ENCODE results near the gene UBE2E2.

UBE2E2 gene

GRCh38 chr3:23455775-23456174 is 252.6 kb downstream of the UBE2E2 start:
- Histone ChIP-seq H3K4me1 (ENCODE audit: control insufficient read depth, low read length) (peaks cover 4% of the 10 kb centered on the region; the same call in 1 of the 2 replicates), H3K79me2 (ENCODE audit: control insufficient read depth, low read length) (no peaks in the 10 kb centered on the region), H3K36me3 (ENCODE audit: control insufficient read depth, low read length) (no peaks in the 10 kb centered on the region), H3K4me2 (ENCODE audit: low read length) (no peak overlapping the region), H4K20me1 (ENCODE audit: control insufficient read depth, insufficient read depth, low read depth, low read length) (no peaks in the 10 kb centered on the region), H3K9me3 (ENCODE audit: control insufficient read depth, insufficient read depth, low read length) (no peaks in the 10 kb centered on the region), H3K27me3 (ENCODE audit: control insufficient read depth, low read length) (no peaks in the 10 kb centered on the region), H3K27ac (ENCODE audit: low read depth, low read length) (no peak overlapping the region), H3K9me2 (replicated peaks; ENCODE audit: control insufficient read depth, low read length) (no peaks in the 10 kb centered on the region), H3F3A (ENCODE audit: control insufficient read depth, insufficient read depth) (no peaks in the 10 kb centered on the region), H3K4me3 (ENCODE audit: low read length) (no peak overlapping the region)
- TF ChIP-seq CTCF (IDR thresholded peaks at IDR 0.05; ENCODE audit: low read depth, low read length, poor library complexity, severe bottlenecking) (no peak), EZH2phosphoT487 (IDR thresholded peaks at IDR 0.05; ENCODE audit: borderline replicate concordance, low read length) (no peak)

DNA sequence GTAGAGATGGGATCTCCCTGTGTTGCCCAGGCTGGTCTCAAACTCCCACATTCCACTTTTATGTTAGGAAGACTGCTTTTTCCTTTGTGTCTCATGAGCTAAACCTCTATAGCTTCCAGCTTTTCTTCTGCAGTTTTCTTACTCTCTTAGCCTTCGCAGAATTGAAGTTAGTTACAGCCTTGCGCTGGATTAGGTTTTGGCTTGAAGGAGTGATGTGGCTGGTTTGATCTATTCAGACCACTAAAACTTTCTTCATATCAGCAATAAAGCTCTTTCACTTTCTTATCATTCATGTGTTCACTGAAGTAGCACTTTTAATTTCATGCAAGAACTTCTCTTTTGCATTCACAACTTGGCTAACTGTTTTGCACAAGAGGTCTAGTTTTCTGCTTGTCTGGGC is 254.6 kb downstream of the UBE2E2 start:
- no peaks in the 10 kb centered on the region for H4K20me1 ChIP-seq (ENCODE audit: control insufficient read depth, insufficient read depth, low read depth, low read length)

GRCh38 chr3:23459465-23459864 is 256.3 kb downstream of the UBE2E2 start:
- TF ChIP-seq CTCF (IDR thresholded peaks at IDR 0.05; ENCODE audit: low read depth, low read length, poor library complexity, severe bottlenecking), result no peak
- no peak for TF ChIP-seq EZH2phosphoT487 (IDR thresholded peaks at IDR 0.05; ENCODE audit: borderline replicate concordance, low read length)
- no peak overlapping the region for H3K27ac ChIP-seq (ENCODE audit: low read depth, low read length)
- H3F3A ChIP-seq (ENCODE audit: control insufficient read depth, insufficient read depth), result no peaks in the 10 kb centered on the region

More for the DNA sequence above, 254.6 kb downstream of the UBE2E2 start:
- Histone ChIP-seq H3K27ac (ENCODE audit: low read depth, low read length) (no peak overlapping the region), H3K4me3 (ENCODE audit: low read length) (no peak overlapping the region), H3K9me2 (replicated peaks; ENCODE audit: control insufficient read depth, low read length) (no peaks in the 10 kb centered on the region), H3F3A (ENCODE audit: control insufficient read depth, insufficient read depth) (no peaks in the 10 kb centered on the region), H3K27me3 (ENCODE audit: control insufficient read depth, low read length) (no peaks in the 10 kb centered on the region), H3K9me3 (ENCODE audit: control insufficient read depth, insufficient read depth, low read length) (no peaks in the 10 kb centered on the region), H3K4me1 (ENCODE audit: control insufficient read depth, low read length) (peaks cover 4% of the 10 kb centered on the region; the same call in 1 of the 2 replicates), H3K79me2 (ENCODE audit: control insufficient read depth, low read length) (no peaks in the 10 kb centered on the region), H3K36me3 (ENCODE audit: control insufficient read depth, low read length) (no peaks in the 10 kb centered on the region), H3K4me2 (ENCODE audit: low read length) (no peak overlapping the region)
- TF ChIP-seq CTCF (IDR thresholded peaks at IDR 0.05; ENCODE audit: low read depth, low read length, poor library complexity, severe bottlenecking) (no peak), EZH2phosphoT487 (IDR thresholded peaks at IDR 0.05; ENCODE audit: borderline replicate concordance, low read length) (no peak)

More at GRCh38 chr3:23459465-23459864, 256.3 kb downstream of the UBE2E2 start:
- no peaks in the 10 kb centered on the region for H3K9me3 ChIP-seq (ENCODE audit: control insufficient read depth, insufficient read depth, low read length)
- H3K36me3 ChIP-seq (ENCODE audit: control insufficient read depth, low read length), result no peaks in the 10 kb centered on the region
- no peaks in the 10 kb centered on the region for H3K9me2 ChIP-seq (replicated peaks; ENCODE audit: control insufficient read depth, low read length)
- no peak overlapping the region for H3K4me3 ChIP-seq (ENCODE audit: low read length)
- H3K79me2 ChIP-seq (ENCODE audit: control insufficient read depth, low read length), result no peaks in the 10 kb centered on the region
- no peaks in the 10 kb centered on the region for H4K20me1 ChIP-seq (ENCODE audit: control insufficient read depth, insufficient read depth, low read depth, low read length)
- H3K4me2 ChIP-seq (ENCODE audit: low read length), result no peak overlapping the region
- no peaks in the 10 kb centered on the region for H3K27me3 ChIP-seq (ENCODE audit: control insufficient read depth, low read length)
- peaks cover 3% of the 10 kb centered on the region; the same call in 1 of the 2 replicates for H3K4me1 ChIP-seq (ENCODE audit: control insufficient read depth, low read length)
